Measurements from ENCODE around the gene C1QTNF9.
"Not testable (repeated sequence)": the region's sequence is repeated elsewhere in the genome, so short reads cannot be mapped to it uniquely, and the experiment has no call there.

Gene C1QTNF9

DNA sequence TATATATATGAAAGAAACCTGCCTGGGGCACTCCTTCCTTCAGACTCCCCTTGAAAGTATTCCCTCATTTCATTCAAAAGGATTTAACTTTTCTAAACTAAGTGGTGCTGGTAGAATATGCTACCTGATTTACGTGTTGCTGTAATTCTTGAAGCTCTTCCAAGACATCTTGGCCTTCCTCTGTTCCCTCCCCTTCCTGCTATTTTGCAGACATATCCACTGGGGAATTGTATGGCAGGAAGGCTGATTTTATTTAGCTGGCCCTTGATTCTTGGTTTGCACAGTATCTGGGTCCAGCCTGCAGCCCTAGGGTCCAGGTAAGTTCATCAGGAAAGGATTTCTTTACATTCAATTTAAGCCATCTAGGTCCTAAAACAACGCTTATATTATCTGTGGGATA is at the start of gene C1QTNF9:
C1QTNF9 (plus strand) TSS at position 281 of the 400 bp plus-strand sequence. CDS start 6,424 bp downstream, outside the sequence.
- not testable (repeated sequence) for DNase-seq (ENCODE audit: low read depth in 2 of 2)

DNA sequence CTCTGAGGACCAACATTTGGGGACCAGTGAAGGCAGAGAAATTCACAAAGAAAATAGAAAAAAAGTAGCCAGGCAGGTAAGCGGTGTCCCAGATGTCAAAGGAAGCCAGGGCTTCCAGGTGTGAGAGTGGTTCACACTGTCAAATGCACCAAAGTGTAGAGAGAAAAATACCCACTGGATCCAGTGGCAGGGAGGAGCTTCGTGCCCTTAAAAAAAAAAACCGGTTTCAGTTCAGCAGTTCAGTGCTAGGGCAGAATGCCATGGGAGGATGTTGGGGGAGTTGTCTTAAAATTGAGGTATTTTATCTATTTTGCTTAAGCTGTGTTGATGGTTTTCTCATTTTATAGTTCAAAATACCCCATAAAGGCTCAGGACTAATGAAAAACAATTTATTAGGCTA is 47.8 kb upstream of the C1QTNF9 start:
- no peak for DNase-seq (ENCODE audit: low read depth in 2 of 2)

GRCh38 chr13:24263632-24264031 is 45.7 kb upstream of the C1QTNF9 start:
- DNase-seq (ENCODE audit: low read depth in 2 of 2) = no peak

- DNase-seq (ENCODE audit: low read depth in 2 of 2) = peak; percentile 70 to 76
These were observed 44.4 kb upstream of the C1QTNF9 start for GRCh38 chr13:24264976-24265375.

GRCh38 chr13:24265453-24265852 is 43.9 kb upstream of the C1QTNF9 start:
- DNase-seq (ENCODE audit: low read depth in 2 of 2) = no peak

DNA sequence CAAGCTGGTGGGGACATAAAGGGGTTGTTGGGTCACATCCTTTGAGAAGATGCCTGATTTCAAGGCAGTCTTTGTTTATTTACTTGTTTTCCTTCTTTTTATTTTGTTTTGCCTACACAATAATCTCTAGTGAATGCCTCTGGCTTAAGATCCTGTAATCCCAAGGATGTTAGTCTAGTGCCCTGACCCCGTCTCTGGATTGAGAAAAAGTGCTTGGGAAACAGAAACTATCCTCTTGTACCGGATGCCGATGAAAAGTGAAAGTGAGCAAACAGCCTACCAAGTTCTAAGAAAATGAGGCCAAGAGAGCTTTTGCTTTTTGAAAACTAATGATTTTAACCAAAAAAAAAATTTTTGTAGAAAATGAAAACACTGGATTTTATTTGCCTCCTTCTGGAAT is 42.1 kb upstream of the C1QTNF9 start:
- no peak for DNase-seq (ENCODE audit: low read depth in 2 of 2)

DNA sequence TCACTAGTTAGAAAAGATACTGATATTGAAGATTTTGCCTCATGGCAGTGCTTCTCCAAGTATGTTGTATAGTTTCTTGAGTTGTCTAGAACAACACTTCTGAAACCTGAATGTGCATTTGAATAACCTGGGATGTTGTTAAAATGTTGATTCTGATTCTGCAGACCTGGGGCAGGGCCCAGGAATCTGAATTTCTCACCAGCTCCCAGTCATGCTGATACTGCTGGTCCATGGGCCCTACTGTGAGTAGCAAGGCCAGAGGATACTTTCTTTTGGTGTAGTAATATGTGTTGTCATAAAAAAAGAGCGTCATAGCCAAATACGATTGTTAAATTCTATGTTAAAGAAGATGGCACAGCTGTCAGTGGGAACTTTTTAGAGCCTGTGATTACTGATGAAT is 41.6 kb upstream of the C1QTNF9 start:
- no peak for DNase-seq (ENCODE audit: low read depth in 2 of 2)

DNA sequence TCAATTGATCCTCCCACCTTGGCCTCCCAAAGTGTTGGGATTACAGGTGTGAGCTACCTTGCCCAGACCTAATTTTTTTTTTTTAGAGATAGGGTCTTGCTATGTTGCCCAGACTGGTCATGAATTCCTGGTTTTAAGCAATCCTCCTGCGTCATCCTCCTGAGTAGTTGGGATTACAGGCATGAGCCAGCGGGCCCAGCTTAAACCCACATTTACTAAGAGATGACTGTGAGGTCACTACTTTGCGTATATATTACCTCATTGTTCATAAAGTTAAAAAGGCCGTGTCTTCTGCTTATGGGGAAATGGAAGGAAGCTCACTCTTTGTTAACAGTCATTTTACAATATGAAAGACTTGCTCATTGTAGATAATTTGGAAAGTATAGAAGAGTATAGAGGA is 39.6 kb upstream of the C1QTNF9 start:
- no peak for DNase-seq (ENCODE audit: low read depth in 2 of 2)

GRCh38 chr13:24270639-24271141 is 38.7 kb upstream of the C1QTNF9 start:
- peak in 1 of 2 donors; percentile 44 for DNase-seq (ENCODE audit: low read depth in 2 of 2)

DNA sequence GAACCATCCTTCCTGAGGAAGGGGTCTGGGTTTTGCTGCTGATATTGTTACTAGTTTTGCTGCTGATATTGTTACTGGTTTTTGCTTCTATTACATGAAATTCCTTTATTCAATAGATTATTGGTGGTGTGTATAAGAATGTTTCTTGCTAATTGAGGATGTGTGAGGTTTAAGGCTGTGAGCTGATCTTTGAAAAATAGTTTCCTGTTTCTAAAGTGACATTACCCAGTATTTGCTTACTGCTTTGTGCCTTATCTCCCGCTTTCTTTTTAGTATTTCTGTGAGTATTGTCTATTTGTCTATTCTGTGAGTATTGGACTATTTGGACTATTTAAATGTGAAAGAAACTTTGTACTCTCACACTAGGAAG is 38.2 kb upstream of the C1QTNF9 start:
- no peak for DNase-seq (ENCODE audit: low read depth in 2 of 2)

GRCh38 chr13:24271601-24272451 is 37.6 kb upstream of the C1QTNF9 start:
- DNase-seq (ENCODE audit: low read depth in 2 of 2) = peak in 1 of 2 donors; percentile 44

GRCh38 chr13:24272452-24273161 is 36.8 kb upstream of the C1QTNF9 start:
- DNase-seq (ENCODE audit: low read depth in 2 of 2) = no peak

GRCh38 chr13:24273926-24274325 is 35.5 kb upstream of the C1QTNF9 start:
- no peak for DNase-seq (ENCODE audit: low read depth in 2 of 2)

DNA sequence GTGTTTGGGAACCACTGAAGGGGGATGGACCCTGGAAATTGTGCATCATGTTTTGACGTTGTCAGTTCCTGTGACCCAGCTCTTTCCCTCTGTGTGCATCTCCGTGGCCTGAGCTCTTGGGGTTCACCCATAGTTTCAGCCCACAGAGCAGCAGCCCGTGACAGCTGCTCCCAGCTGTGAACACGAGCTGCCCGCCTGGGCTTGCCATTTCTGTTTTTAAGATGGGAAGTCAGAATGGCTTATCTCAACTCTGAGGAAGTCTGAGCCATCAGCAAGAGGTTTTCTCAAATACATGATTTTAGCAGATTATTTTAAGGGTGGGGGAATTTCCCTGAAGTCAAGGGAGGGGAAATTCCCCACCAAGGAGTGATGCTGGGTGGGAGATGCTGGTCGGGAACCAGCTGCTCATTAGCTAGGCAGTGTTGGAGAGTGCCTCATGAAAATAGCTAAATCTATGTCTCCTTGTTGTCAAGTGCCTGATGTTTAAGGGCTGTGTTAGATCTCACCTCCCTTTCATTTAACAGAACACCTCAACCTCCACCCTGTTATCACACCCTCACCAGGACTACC is 34.8 kb upstream of the C1QTNF9 start:
- peak; percentile 63 to 69 for DNase-seq (ENCODE audit: low read depth in 2 of 2)

- DNase-seq (ENCODE audit: low read depth in 2 of 2) = no peak
These were observed 34.3 kb upstream of the C1QTNF9 start for GRCh38 chr13:24275041-24275440.

DNA sequence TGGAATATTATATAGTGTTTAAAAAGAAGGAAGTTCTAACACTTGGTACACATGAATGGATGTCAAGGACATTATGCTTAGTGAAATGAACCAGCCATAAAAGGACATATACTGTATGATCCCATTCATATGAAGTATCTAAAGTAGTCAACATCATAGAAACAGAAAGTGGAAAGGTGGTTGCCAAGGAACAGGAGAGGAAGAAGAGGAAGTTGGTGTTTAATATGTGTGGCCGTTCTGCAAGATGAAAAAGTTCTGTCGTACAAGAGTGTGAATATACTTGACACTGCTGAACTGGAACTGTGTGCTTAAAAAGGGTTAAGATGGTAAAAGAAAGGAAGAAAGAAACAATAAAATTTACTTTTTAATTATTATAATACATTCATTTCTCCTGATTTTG is 33.1 kb upstream of the C1QTNF9 start:
- DNase-seq (ENCODE audit: low read depth in 2 of 2) = no peak

DNA sequence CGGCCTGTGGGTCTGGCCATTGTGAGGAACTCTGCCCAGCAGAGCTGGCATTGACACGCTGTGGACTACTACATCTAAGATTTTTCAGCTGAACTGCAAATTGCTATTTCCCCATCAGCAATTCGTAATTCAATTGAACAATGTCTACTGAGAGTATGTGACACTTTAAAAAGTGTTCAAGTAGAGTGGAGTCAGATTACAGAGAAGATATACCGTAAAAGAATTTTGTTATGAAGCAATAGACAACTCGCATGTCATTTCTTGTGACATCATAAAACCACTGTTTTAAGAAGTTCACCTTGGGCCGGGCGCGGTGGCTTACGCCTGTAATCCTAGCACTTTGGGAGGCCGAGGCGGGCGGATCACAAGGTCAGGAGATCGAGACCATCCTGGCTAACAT is 32.5 kb upstream of the C1QTNF9 start:
- no peak for DNase-seq (ENCODE audit: low read depth in 2 of 2)

GRCh38 chr13:24277761-24278160 is 31.6 kb upstream of the C1QTNF9 start:
- DNase-seq (ENCODE audit: low read depth in 2 of 2) = no peak

DNA sequence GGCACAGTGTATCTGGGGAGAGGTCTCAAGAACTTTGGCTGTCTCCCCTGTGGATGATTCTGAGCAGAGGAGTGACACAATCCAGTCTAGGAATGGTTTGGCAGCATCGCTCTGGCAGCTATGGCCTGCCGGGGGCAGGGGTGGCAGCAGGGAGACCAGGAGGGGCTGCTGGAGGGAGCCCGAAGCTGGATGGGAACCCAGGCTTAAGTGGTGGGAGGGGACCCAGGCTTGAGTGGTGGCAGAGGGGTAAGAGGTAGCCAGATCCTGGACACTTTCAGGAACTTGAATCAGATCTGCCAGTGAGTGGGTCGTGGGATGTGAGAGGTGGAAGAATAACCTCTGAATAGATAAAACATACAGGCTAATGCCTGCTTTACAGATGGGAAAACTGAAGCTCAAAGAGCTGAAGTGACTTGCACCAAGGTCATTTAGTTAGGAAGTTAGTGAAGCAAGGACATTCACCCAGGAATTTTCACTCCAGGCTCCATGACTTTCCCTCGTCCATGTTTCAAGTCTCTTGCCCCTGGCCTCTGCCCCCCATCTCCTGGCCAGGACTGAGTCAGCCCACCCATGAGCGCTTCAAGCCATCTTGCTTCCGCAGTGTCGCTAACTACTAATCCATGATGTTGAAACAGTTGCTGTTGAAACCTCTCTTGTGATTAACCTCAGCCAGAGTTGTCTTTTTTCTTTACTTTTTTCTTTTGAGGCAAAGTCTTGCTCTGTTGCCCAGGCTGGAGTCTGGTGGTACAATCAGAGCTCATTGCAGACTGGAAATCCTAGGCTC is 29.9 kb upstream of the C1QTNF9 start:
- DNase-seq (ENCODE audit: low read depth in 2 of 2) = no peak

GRCh38 chr13:24280720-24281119 is 28.7 kb upstream of the C1QTNF9 start:
- no peak for DNase-seq (ENCODE audit: low read depth in 2 of 2)

GRCh38 chr13:24281188-24282008 is 28.0 kb upstream of the C1QTNF9 start:
- DNase-seq (ENCODE audit: low read depth in 2 of 2) = no peak
